ENCODE measurements around the gene MAGEA4.
"Not testable (repeated sequence)": the region's sequence is repeated elsewhere in the genome, so short reads cannot be mapped to it uniquely, and the experiment has no call there.

The MAGEA4 gene, protein sequence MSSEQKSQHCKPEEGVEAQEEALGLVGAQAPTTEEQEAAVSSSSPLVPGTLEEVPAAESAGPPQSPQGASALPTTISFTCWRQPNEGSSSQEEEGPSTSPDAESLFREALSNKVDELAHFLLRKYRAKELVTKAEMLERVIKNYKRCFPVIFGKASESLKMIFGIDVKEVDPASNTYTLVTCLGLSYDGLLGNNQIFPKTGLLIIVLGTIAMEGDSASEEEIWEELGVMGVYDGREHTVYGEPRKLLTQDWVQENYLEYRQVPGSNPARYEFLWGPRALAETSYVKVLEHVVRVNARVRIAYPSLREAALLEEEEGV

DNA sequence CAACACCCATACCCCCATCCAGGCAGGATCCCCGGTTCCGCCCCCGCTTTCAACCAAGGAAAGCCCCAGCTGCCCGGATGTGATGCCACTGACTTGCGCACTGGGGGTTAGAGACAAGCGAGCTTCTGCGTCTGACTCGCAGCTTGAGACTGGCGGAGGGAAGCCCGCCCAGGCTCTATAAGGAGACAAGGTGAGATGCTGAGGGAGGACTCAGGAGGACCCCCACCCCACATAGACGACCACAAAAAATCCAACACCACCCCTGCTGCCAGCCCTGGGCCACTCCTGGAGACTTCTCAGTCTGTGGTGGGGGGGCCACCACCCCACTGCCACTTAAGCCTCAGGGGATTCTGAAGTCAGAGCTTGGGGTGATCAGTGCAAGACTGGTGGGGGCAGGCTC is at the start of gene MAGEA4:
TSS of gene MAGEA4 (plus strand) at position 110 of the 400 bp plus-strand sequence. CDS start 10,776 bp downstream, outside the sequence.
- no peak for DNase-seq

DNA sequence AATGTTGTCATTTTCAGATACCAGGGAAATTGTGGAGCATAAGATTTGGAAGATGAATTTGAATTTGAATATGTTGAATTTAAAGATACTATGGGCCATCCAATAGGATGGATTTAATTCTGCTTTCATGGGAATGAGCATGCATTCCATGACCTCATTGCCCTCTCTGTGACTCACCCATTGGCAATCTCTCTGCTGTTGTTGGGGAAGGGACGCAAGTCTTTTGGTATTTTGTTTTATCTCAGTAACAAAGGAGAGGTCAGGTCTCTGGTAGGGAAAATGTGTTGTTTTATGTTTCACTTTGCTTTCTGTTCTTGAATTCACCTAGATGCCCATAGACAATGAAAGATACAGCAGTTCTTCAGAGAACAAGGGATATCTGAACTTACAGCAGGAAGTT is 42.1 kb upstream of the MAGEA4 start:
- no peak for DNase-seq

DNA sequence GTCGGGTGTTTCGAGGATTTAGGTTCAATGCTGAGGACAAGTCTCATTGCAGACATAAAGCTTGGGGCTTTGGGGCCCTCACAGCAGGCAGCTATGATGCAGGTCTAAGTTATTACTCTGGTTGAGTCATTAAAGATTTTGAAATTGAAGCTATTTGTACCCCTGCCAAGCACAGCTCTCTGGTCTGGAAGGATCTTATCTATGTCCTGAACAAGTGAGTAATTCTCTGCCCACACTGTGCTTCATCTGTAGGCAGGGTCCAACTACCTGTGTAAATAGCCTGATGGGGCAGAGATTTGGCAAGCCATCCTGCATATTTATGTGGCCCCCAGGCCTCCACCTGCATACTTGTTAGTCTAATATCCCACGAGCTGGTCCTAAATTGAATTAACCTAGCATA is 41.4 kb upstream of the MAGEA4 start:
- no peak for DNase-seq

DNA sequence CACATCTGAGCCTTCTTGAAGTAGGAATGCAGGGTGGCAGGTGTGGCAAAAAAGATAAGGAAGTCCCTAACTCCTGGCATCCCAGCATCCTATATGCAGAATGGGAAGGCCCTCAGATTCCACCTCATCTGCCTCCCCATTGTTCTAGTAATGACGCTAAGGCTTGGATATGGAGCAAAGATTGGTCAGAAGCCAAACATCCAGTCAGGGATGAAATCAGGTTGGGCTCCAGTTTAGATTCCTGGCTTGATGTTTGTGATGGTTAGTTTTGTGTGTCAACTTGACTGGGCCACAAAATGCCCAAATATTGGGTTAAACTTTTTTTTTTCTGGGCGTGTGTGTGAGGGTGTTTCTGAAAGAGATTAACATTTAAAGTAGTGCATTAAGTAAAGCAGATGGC is 39.6 kb upstream of the MAGEA4 start:
- no peak for DNase-seq

DNA sequence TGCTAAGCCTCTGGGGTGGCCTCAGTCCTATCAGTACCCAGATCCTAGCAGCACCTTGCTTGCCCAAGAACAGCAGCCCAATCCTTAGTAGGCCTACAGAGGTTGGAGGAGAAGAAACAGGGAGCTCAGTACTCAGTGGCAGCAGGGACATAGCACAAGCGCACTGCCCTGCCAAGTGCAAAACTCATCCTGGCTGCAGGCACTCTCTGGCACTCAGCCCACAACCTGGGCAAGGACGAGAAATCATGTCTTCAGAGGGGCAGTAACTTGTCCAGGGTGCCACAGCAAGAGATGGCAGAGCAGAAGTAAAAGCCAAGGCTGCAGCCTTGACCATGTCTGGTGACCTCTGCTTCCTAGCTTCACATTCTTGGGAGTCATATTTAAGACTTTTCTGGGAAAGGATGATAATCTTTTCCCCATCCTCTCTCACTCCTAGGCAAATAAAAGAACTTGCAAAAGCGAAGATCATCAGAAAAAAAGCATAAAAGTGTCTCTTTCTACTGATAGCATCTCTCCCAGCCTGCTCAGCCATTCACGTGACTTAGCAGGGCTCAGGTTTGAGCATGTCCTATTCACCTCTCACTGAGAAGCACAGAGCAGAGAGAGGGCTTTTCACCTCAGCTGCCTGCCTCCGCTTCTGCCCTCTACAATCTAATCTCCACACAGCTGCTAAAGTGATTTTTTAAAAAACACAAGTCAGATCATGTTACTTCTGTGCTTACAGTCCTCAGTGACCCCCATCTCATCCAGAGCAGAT is 37.2 kb upstream of the MAGEA4 start:
- DNase-seq, result no peak

DNA sequence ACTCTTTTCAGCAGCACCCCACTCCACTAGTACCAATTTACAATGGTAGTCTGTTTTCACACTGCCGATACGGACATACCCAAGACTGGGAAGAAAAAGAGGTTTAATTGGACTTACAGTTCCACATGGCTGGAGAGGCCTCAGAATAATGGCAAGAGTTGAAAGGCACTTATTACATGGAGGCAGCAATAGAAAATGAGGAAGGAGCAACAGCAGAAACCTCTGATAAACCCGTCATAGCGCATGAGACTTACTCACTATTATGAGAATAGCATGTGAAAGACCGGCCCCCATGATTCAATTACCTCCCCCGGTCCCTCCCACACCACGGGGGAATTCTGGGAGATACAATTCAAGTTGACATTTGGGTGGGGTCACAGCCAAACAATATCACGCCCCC is 34.1 kb upstream of the MAGEA4 start:
- DNase-seq, result no peak

DNA sequence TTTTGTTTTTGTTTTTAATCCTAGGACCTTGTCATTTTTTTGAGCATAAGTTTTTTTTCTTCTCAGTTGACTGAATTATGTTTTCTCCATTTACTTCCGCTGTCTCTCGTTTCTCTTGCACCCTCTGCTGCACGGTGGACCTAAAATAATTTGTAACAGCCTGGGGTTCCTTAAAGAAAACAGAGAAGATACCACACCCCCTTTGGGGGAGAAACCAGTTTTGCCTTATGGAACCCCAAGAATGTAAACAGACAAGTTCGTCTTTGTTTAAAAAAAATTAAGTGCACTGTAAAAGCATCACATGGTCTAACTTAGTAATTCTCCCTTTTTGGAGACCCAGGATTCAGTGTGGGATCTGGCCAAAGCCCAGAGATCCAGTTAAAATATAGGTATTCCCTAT is 32.8 kb upstream of the MAGEA4 start:
- DNase-seq, result no peak

DNA sequence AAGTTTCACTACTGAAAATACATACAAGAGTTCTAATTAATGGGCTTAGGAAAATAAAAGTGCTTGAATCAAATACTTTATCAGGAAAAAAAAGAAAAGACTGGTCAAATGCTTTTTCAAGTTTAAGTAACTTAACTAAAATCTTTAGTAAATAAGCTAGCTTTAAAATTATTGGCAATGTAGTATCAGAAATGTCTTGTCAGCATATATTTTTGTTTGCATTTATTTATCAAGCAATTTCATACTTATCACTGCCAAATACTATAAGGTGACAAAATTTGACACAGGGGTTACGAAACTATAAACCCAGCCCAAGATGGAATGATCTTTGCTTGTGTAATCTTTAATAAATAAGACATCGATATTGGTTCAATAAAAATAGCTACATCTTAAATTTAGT is 31.8 kb upstream of the MAGEA4 start:
- no peak for DNase-seq

DNA sequence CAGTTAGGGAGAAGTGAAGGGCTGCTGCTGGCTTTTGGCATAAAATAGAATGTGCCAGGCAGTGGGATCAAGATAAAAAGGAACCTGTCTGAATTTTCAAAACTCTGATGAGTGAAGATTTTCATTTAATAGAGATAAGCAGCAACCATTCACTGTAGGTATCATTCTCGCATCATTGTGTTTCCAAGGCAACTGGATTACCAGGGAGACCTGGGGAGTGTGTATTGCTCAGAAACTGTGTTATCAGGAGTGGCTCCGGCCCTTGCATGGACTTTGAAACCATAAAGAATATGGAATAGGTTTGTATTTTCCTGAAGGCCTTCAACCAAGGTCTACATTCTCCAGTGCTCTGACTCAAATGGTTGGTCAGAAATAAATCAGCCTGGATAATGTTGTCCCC is 23.3 kb upstream of the MAGEA4 start:
- DNase-seq, result no peak

DNA sequence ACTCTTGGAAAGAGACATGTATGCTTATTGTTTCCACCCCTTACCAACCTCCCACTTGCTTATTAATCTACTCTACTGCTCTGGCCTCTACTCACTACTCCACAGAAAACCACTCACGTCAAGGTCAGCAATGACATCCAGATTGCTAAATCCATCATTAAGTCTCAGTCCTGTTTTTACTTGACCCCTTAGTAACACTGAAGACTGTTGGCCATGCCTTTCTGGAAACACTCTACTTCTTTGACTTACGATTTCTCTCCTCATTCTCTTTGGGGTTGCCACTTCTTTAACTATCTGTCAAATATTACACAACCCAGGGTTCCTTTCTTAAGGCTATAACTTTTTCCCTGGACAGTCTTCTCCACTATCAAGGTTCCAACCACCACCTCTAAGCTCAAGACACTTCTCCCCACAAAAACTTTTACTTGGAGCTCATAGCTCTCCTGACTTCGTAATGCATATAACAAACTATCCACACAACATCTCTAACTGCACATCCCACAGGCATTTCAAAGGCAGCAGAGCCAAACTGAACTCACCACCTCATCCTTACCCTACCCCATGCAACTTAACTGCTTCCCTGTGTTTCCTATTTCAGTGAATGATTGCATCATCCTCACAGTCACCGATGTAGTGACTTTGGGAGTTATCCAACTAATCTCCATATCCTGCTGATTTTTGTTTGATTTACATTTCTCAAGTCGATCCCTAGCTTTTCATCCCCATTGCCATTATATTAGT is 15.8 kb upstream of the MAGEA4 start:
- DNase-seq, result no peak

DNA sequence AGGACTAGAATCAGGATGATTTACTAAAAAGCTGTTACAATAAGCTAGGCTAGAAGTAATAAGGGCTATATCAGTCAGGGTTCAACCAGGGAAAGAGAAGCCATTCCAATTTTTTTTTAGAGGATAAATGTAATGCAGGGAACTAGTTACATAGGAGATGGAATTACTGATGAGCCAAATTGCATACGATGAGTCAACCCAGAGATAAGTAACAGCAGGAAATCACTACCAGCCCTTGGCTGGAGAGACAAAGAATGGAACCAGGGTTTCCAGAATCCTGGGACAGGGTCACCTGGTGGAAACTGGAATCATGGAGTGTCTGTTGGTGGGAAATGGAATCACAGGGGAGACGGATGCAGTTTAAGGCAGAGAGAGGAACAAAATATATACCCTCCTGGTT is 13.1 kb upstream of the MAGEA4 start:
- DNase-seq, result no peak

DNA sequence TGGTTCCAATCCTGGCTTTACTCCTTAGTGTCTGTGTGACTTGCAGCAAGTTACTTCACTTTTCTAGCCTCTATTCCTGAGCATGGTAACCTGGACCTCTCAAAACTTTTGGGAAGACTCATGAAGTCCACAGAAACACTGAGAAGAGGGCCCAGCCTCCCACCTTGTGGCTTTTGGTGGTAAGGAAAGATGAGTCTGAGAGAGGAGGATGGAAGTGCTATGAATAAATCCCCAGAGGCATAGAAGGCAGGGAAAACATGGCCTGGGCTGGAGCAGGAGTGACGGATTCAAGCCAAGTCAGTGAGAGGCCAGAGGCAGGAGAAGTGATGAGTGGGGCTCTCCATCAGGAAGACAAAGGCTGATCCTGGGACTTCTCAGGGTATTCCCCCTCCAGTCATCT is 10.9 kb upstream of the MAGEA4 start:
- DNase-seq, result no peak

DNA sequence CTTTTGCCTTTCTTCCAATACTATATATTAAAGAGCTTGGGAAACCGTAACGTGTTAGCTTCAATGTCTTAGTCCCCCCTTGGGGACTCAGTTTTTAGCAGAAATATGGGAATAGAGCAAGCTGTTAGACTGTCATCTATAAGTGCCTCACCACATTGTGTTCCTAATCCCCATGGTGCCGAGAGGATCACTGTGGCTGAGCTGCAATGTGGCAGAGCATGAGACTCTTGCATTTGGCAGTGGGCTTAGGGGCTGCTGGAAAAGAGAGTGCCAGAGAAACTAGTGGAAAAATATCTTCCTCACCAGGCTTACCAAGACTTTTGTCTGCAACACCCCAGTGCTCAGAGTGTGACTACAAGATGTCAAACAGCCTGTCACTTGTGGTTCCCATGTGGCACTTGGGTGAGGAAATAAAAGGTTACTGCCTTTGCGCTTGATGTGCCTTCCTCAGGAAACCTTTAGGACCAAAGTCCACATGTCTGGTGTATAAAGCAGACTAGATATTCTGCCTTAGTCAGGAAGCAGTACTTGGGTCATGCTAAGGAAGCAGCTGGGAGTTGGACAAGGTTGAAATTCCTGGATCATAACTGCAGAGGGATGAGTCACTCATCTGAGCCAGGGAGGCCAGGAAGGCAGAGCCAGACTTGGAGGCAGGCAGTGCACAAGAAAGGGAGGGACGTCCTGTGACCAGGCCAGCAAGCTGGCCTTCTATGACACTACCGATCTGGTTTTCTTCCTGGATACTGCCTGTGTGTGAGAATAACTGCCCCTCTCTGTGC is 9.7 kb upstream of the MAGEA4 start:
- no peak for DNase-seq

DNA sequence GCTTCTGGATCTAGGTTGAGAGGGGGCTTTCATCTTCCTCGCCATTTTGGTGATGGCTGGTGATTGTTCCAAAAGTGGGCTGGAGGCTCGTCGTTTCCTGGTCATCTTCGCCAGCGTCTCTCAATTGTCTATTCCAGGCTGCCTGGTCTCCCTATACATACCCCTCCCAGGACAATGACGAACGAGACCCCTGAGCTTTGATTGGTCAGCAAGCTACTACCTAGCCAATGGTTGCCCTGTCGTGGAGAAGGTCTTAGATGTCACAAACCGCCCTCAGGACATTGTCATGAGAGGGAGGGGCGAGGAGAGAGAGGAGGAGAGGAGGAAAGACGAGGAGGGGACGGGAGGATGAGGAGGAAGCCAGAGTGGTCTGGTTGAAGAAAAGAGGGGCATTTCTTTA is 7.7 kb upstream of the MAGEA4 start:
- no peak for DNase-seq

DNA sequence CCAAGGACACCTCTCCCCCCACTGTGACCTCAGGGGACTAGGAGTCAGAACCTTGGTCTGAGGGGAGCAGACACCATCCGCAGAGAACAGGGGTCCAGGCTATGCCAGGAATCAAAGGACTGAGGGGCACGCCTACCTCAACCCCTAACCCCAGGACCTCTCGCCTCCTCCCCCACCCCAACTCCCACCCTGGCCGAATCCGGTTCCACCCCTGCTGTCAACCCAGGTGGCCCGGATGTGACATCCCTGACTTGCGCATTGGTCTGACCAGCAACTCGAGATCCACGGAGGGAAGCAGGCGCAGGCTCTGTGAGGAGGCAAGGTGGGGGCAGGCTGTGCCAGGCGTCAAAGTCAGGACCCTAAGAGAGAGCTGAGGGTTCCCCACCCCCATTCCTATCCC is 468 bp upstream of the MAGEA4 start:
- no peak for DNase-seq

DNA sequence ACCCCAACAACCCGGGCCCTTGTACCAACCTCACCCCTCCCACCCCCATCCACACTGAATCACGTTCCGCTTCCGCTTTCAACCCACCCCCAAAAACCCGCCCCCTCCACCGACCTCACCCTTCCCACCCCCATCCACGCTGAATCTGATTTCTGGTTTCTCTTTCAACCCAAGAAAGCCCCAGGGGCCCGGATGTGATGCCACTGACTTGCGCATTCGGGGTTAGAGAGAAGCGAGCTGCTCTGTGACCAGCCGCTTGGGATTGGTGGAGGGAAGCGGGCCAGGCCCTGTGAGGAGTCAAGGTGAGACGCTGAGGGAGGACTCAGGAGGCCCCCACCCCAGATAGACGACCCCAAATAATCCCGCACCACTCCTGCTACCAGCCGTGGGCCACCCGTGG is 6.0 kb downstream of the MAGEA4 start:
- not testable (repeated sequence) for DNase-seq

DNA sequence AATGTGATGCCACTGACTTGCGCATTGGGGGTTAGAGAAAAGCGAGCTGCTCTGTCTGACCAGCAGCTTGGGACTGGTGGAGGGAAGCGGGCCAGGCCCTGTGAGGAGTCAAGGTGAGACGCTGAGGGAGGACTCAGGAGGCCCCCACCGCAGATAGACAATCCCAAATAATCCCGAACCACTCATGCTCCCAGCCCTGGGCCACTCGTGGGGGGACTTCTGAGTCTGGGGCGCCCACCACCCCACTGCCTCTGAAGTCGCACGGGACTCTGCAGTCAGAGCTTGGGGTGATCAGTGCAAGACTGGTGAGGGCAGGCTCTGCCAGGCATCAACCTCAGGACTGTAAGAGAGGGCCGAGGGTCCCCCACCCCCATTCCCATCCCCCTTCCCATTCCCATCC is 6.9 kb downstream of the MAGEA4 start:
- DNase-seq, result no peak

DNA sequence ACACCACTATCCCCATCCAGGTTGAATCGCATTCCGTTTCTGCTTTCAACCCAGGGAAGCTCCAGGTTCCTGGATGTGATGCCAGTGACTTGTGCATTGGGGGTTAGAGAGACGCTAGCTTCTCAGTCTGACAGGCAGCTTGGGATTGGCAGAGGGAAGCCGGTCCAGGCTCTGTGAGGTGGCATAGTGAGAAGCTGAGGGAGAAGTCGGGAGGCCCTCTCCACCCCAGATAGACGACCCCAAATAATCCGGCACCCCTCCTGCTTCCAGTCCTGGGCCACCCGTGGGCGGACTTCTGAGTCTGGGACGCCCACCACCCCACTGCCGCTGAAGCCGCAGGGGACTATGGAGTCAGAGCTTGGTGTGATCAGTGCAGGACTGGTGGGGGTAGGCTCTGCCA is 7.4 kb downstream of the MAGEA4 start:
- DNase-seq, result no peak

DNA sequence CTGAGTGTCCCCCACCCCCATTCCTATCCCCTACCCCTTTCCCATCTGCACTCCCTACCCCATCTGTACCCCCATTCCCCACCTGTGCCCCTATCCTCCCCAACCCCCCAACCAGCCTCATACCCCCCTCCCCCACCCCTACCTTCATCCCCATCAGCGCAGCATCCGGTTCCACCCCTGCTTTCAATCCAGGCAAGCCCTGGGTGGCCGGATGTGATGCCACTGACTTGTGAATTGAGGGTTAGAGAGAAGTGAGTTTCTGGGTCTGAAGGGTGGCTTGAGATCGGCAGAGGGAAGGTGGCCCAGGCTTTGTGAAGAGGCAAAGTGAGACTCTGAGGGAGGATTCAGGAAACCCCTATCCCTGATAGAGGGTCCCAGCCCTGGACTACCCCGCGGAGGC is 7.8 kb downstream of the MAGEA4 start:
- DNase-seq, result no peak

DNA sequence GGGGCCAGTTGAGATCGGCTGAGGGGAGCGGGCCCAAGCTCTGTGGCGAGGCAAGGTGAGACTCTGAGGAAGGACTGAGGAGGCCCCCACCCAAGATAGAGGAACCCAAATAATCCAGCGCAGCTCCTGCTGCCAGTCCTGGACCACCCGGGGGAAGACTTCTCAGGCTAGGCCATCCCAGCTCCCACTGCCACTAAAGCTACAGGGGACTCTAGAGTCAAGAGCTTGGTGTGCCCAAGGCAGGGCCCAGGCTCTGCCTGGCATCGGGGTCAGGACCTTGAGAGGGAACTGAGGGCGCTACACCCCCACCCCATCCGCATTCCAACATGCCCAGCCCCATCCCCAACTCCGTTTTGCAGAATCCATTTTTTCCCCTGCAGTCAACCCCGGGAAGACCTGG is 8.6 kb downstream of the MAGEA4 start:
- DNase-seq, result no peak

DNA sequence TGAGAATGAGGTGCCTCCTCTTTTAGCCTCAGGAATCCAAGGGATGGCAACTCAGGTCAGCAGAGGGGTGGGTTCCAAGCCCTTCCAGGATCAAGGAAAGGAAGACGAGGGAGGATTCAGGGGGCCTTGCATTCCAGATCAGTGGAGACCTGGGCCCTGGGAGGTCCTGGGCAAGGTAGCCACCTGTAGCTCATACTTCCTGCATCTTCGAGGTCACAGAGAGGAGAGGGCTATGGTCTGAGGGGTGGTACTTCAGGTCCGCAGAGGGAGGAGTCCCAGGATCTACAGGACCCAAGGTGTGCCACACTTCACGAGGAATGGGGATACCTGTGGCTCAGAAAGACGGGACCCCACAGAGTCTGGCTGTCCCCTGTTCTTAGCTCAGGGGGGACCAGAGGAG is 9.2 kb downstream of the MAGEA4 start:
- DNase-seq, result no peak

DNA sequence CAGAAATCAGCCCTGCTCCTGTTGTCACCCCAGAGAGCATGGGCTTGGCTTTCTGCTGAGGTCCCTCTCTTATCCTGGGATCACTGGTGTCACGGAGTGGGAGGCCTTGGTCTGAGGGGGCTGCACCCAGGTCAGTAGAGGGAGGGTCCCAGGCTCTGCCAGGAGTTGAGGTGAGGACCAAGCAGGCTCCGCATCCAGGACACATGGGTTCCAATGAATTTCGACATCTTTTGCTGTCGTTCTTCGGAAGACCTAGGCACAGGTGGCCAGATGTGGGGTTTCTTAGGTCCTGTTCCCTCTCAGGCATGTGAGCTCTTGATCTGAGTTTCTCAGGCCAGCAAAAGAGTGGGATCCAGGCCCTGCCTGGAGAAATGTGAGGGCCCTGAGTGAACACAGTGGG is 10.0 kb downstream of the MAGEA4 start:
- DNase-seq, result no peak

DNA sequence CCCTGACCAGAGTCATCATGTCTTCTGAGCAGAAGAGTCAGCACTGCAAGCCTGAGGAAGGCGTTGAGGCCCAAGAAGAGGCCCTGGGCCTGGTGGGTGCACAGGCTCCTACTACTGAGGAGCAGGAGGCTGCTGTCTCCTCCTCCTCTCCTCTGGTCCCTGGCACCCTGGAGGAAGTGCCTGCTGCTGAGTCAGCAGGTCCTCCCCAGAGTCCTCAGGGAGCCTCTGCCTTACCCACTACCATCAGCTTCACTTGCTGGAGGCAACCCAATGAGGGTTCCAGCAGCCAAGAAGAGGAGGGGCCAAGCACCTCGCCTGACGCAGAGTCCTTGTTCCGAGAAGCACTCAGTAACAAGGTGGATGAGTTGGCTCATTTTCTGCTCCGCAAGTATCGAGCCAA is 11.0 kb downstream of the MAGEA4 start:
- no peak for DNase-seq

All from GDM1 (cell line).